Transverse colon (tissue), 4 donors: Measurements from ENCODE around the gene PIGS.

Experiments
- CTCF ChIP-seq, 5 experiments: fragments of 200-600 bp in 3 of 5; fragments of 450-650 bp in 2 of 5; sonication (generic) in 3 of 5; IDR thresholded peaks; 1 replicate in 2 of 5; 2 replicates in 3 of 5; pipeline ENCODE4 v1.5.1; 2016 to 2017; ENCODE audit warnings: antibody characterized with exemption in 5 of 5, inconsistent platforms in 3 of 5, mild to moderate bottlenecking in 2 of 5, moderate library complexity in 1 of 5
- POLR2A ChIP-seq: fragments of 450-650 bp; IDR thresholded peaks from one replicate; pipeline ENCODE4 v1.6.1; 2016; ENCODE audit warnings: antibody characterized with exemption, mild to moderate bottlenecking, moderate library complexity
- POLR2AphosphoS5 ChIP-seq, 3 donors: sonication (generic); formaldehyde crosslinking; IDR thresholded peaks; one replicate each; pipeline ENCODE4 v1.6.1; 2016; ENCODE audit warnings: antibody characterized with exemption in 3 of 3

- TF ChIP-seq POLR2A = no peak
- no peak for TF ChIP-seq CTCF (IDR thresholded peaks at IDR 0.05)
- no peak for TF ChIP-seq POLR2AphosphoS5 (IDR thresholded peaks at IDR 0.05)
Measured at GRCh38 chr17:28616281-28616680, 45.0 kb upstream of the PIGS start.
